Fibroblast of peridontal ligament (primary cell): Measurements from ENCODE around the gene TLK2.

Experiments
- DNase-seq: peaks from one replicate; pipeline ENCODE4 v3.0.0-alpha.2; 2010; ENCODE audit errors: extremely low read depth

Gene TLK2

GRCh38 chr17:62628831-62629555 is 150.4 kb downstream of the TLK2 start:
- DNase-seq: peak; percentile 61

- no peak for DNase-seq
Observed at GRCh38 chr17:62629556-62630364, 151.1 kb downstream of the TLK2 start.

- no peak for DNase-seq
Observed at GRCh38 chr17:62630365-62631085, 151.9 kb downstream of the TLK2 start.

- DNase-seq: no peak
Observed at GRCh38 chr17:62631086-62631935, 152.7 kb downstream of the TLK2 start.

GRCh38 chr17:62631936-62632924 is 153.6 kb downstream of the TLK2 start:
- DNase-seq: no peak

- DNase-seq: no peak
Observed at GRCh38 chr17:62637809-62638208, 159.2 kb downstream of the TLK2 start.

GRCh38 chr17:62641153-62641552 is 162.5 kb downstream of the TLK2 start:
- no peak for DNase-seq

- no peak for DNase-seq
Observed at GRCh38 chr17:62641951-62642350, 163.3 kb downstream of the TLK2 start.

GRCh38 chr17:62643496-62643895 is 164.9 kb downstream of the TLK2 start:
- DNase-seq: no peak

- DNase-seq: no peak
Observed at GRCh38 chr17:62644487-62645173, 166.0 kb downstream of the TLK2 start.

- DNase-seq: peak; percentile 48
Observed at GRCh38 chr17:62648251-62648955, 169.8 kb downstream of the TLK2 start.

GRCh38 chr17:62648956-62649294 is 170.3 kb downstream of the TLK2 start:
- DNase-seq: no peak

GRCh38 chr17:62649570-62649969 is 170.9 kb downstream of the TLK2 start:
- no peak for DNase-seq

- no peak for DNase-seq
Observed at GRCh38 chr17:62650587-62650986, 172.0 kb downstream of the TLK2 start.

GRCh38 chr17:62652251-62653001 is 173.8 kb downstream of the TLK2 start:
- peak; percentile 30 for DNase-seq

GRCh38 chr17:62653002-62653825 is 174.6 kb downstream of the TLK2 start:
- peak; percentile 39 for DNase-seq
